Choroid plexus epithelial cell (primary cell): ENCODE results near the gene SVOPL.
"Not testable (repeated sequence)": the region's sequence is repeated elsewhere in the genome, so short reads cannot be mapped to it uniquely, and the experiment has no call there.

ENCODE experiments used
- DNase-seq: peaks from one replicate; pipeline ENCODE4 v3.0.0-alpha.2; 2010; ENCODE audit warnings: low read depth
- H3K4me3 ChIP-seq: 2 replicates; pipeline ENCODE4 v1.5.1; 2011; ENCODE audit warnings: low read depth, mild to moderate bottlenecking, control low read depth, low read length, moderate library complexity
- TF ChIP-seq, protein P1 (sequence below): conservative IDR thresholded peaks from 2 replicates; pipeline ENCODE4 v1.5.1; 2011; ENCODE audit warnings: low read depth, mild to moderate bottlenecking, control low read depth, inconsistent platforms, low read length, moderate library complexity

SVOPL gene

DNA sequence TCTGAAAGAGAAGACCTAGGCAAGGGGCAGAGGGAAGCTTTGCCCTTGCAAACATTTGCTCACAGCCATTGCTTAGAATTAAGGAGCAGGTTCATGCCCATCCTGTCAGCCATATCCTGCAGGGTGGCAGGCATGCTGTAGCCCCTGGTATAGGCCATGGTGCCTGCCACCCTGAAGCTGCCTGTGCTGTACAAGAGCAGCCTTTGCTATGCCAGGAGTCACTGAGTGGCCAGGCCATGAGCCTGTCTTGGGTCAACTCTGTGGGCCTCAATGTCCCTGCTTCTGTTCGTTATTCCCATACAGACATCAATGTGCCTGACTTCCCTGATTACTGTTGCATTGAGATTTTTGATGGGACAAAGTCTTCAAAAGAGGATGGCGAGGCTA, 368 bp upstream of the SVOPL start:
- TF ChIP-seq, protein P1, sequence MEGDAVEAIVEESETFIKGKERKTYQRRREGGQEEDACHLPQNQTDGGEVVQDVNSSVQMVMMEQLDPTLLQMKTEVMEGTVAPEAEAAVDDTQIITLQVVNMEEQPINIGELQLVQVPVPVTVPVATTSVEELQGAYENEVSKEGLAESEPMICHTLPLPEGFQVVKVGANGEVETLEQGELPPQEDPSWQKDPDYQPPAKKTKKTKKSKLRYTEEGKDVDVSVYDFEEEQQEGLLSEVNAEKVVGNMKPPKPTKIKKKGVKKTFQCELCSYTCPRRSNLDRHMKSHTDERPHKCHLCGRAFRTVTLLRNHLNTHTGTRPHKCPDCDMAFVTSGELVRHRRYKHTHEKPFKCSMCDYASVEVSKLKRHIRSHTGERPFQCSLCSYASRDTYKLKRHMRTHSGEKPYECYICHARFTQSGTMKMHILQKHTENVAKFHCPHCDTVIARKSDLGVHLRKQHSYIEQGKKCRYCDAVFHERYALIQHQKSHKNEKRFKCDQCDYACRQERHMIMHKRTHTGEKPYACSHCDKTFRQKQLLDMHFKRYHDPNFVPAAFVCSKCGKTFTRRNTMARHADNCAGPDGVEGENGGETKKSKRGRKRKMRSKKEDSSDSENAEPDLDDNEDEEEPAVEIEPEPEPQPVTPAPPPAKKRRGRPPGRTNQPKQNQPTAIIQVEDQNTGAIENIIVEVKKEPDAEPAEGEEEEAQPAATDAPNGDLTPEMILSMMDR: no peak
- H3K4me3 ChIP-seq: no peak overlapping the region
- no peak for DNase-seq

DNA sequence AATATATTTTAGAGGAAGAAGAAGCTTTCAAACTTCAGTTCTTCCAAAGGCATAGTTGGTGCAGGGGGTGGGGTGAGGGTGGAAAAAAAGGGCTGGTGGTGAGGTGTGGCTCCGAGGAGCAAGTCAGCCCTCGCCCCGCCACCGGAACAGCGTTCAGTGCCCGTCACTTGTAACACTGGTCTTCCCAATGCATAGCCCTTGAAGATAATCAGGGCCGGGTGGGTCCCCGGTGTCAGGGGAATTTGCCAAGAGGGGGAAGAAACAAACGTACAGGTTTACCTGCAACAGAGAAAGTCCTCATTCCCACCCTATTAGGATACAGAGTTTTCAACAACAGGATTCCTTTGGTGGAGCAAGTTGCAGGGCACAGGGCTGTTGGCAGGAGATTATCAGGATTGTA, 1.5 kb downstream of the SVOPL start:
- H3K4me3 ChIP-seq: no peak overlapping the region
- TF ChIP-seq, protein P1: no peak
- DNase-seq: no peak

DNA sequence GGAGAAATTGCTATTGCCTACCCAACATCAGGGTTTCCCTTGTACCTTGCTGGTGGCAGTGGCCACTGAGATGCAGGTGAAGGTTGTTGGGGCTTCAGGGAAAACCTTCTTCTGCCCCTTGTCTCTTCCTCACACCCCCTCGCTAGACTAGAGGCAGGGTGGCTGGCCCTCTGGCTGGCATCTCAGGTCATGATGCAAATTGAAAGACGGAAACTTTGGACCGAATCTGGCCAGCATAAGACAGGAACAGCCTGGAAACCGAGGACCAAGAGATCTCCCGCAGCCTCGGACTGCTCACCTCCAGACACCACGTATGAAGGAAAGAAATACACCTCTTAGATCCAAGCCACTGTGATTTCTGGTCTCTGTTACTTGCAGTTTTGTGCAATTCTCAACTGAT, 2.9 kb downstream of the SVOPL start:
- no peak for DNase-seq
- TF ChIP-seq, protein P1: no peak
- H3K4me3 ChIP-seq: no peak overlapping the region

DNA sequence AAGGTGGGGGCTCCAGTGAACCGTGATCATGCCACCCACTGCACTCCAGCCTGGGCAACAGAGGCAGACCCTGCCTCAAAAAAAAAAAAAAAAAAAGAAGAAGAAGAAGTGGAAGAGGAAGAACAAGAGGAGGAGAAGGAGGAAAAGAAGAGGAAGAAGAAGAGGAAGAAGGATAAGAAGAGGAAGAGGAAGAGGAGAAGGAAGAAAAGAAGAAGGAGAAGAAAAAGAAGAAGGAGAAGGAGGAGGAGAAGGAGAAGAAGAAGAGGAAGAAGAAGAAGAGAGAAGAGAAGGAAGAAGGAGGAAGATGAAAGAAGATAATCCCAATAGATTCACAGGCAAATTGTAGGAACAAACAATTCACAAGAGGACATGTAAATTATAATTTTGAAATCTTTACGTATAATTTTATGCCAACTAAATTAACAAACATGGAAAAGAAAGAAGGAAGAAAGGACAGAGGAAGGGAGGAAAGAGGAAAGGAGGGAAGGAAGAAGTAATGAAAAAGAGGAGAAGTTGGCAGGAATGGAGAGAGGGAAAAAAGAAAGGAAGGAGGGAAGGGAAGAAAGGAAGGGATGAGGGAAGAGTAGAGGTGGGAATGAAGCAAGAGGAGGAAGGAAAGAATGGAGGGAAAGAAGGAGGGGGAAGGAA, 3.5 kb downstream of the SVOPL start:
- H3K4me3 ChIP-seq: no peak overlapping the region
- TF ChIP-seq, protein P1: no peak

DNA sequence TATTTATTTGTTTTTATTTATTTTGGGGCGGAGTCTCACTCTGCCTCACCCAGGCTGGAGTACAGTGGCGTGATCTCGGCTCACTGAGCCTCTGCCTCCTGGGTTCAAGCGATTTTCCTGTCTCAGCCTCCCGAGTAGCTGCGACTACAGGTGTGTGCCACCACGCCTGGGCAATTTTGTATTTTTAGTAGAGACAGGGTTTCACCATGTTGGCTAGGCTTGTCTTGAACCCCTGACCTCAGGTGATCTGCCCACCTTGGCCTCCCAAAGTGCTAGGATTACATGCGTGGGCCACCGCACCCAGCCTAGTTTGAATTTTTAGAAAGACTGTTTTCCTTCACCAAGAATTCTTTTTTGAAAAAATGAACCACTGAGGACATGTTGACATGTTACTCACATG, 5.4 kb downstream of the SVOPL start:
- not testable (repeated sequence) for DNase-seq, H3K4me3 ChIP-seq

More for the DNA sequence above, 3.5 kb downstream of the SVOPL start:
- no peak for DNase-seq

DNA sequence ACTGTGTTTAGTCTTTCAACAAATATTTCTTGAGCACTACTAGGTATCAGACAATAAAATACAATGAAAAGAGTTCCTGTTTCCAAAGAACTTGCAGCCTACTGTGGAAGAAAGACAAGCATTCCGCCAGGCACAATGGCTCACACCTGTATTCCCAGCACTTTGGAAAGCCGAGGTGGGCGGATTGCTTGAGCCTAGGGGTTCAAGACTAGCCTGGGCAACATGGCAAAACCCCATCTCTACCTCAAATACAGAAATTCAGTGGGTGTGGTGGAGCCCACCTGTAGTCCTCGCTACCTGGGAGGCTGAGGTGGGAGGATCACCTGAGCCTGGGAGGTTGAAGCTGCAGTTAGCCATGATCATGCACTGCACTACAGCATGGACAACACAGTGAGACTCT, 6.1 kb downstream of the SVOPL start:
- no peak for DNase-seq
- TF ChIP-seq, protein P1: no peak
- H3K4me3 ChIP-seq: no peak overlapping the region

DNA sequence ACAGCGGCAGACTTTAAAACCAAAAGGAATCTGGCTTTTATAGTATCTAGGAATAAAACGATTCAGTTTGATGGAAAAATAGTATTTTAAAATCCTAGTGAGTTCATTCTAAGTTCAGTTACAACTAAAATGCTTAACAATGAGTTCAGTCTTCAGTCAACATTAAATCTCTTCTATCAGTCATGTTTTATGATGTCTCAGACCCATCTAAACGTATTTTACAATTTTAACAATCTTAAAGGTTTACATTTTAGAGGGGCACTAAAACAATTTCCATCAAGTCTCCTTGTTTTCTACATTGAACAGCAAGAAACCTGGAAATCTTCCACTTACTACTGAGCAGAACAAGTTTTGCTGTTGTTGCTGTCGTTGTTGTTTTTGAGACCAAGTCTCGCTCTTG, 10.0 kb downstream of the SVOPL start:
- no peak overlapping the region for H3K4me3 ChIP-seq
- TF ChIP-seq, protein P1: no peak

DNA sequence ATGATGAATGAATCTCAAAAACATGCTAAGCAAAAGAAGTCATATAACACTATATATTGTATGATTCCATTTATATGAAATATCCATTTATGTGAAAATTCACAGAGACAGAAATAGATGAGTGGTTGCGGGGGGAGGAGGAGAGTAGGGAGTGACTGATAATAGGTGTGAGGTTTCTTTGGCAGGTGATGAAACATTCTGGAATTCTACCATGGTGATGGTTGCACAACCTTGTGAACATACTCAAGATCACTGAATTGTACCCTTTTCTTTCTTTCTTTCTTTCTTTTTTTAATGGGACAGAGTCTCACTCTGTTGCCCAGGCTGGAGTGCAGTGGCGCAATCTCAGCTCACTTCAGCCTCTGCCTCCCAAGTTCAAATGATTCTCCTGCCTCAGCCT, 10.7 kb downstream of the SVOPL start:
- TF ChIP-seq, protein P1: no peak
- H3K4me3 ChIP-seq: no peak overlapping the region
- no peak for DNase-seq

More for the DNA sequence above, 10.0 kb downstream of the SVOPL start:
- DNase-seq: no peak

DNA sequence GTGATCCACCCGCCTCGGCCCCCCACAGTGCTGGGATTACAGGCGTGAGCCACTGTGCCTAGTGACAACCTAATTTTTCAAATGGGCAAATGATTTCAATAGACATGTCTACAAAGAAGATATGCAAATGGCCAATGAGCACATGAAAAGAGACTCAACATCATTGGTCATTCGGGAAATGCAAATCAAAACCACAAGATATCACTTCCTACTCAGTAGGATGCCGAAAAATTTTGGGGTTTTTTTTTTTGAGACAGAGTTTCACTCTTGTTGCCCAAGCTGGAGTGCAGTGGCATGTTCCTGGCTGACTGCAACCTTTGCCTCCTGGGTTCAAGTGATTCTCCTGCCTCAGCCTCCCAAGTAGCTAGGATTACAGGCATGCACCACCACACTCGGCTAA, 13.1 kb downstream of the SVOPL start:
- H3K4me3 ChIP-seq, DNase-seq: not testable (repeated sequence)
